GM10266 (cell line): ENCODE data around the gene APOBEC3G.

ENCODE experiments used
- DNase-seq: peaks from one replicate; pipeline ENCODE4 v3.0.0; 2012; ENCODE audit errors: extremely low spot score
- TF ChIP-seq, protein P1 (sequence below): IDR thresholded peaks from 2 replicates; pipeline ENCODE4 v1.5.1; 2012; ENCODE audit warnings: mild to moderate bottlenecking, low read depth; ENCODE audit not compliant: control insufficient read depth, insufficient read depth; ENCODE audit errors: missing control alignments

Gene APOBEC3G

DNA sequence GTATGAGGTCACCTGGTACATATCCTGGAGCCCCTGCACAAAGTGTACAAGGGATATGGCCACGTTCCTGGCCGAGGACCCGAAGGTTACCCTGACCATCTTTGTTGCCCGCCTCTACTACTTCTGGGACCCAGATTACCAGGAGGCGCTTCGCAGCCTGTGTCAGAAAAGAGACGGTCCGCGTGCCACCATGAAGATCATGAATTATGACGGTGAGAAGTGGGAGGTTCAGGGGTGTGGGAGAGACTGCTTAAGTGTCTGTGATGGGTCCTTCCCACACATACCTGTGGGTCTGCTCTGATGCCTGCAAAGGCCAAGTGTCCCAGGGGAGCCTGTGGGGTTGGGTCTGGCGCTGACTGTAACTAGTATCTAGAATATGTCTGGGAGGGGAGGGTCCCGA, 3.9 kb downstream of the APOBEC3G start:
- TF ChIP-seq, protein P1, sequence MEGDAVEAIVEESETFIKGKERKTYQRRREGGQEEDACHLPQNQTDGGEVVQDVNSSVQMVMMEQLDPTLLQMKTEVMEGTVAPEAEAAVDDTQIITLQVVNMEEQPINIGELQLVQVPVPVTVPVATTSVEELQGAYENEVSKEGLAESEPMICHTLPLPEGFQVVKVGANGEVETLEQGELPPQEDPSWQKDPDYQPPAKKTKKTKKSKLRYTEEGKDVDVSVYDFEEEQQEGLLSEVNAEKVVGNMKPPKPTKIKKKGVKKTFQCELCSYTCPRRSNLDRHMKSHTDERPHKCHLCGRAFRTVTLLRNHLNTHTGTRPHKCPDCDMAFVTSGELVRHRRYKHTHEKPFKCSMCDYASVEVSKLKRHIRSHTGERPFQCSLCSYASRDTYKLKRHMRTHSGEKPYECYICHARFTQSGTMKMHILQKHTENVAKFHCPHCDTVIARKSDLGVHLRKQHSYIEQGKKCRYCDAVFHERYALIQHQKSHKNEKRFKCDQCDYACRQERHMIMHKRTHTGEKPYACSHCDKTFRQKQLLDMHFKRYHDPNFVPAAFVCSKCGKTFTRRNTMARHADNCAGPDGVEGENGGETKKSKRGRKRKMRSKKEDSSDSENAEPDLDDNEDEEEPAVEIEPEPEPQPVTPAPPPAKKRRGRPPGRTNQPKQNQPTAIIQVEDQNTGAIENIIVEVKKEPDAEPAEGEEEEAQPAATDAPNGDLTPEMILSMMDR = no peak
- DNase-seq = no peak

DNA sequence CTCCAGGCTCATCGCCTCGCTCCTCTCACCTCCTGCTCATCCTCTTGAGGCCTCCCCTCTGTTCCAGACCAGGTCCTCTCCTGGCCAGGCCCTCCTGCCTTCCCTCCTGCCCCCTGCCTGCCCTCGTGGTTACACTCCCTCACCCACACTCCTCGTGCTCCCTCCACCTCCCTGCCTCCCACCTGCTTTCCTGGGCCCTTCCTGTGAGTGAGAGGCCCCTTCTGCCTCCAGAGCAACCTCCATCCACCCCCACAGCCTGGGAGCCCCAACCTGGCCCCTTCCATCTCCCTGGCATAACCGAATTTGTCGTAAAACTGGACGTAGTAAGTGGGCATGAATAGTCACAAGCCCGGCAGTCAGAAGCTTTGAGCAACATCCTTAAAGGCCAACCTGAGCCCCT, 4.5 kb downstream of the APOBEC3G start:
- DNase-seq = no peak
- TF ChIP-seq, protein P1 = no peak

DNA sequence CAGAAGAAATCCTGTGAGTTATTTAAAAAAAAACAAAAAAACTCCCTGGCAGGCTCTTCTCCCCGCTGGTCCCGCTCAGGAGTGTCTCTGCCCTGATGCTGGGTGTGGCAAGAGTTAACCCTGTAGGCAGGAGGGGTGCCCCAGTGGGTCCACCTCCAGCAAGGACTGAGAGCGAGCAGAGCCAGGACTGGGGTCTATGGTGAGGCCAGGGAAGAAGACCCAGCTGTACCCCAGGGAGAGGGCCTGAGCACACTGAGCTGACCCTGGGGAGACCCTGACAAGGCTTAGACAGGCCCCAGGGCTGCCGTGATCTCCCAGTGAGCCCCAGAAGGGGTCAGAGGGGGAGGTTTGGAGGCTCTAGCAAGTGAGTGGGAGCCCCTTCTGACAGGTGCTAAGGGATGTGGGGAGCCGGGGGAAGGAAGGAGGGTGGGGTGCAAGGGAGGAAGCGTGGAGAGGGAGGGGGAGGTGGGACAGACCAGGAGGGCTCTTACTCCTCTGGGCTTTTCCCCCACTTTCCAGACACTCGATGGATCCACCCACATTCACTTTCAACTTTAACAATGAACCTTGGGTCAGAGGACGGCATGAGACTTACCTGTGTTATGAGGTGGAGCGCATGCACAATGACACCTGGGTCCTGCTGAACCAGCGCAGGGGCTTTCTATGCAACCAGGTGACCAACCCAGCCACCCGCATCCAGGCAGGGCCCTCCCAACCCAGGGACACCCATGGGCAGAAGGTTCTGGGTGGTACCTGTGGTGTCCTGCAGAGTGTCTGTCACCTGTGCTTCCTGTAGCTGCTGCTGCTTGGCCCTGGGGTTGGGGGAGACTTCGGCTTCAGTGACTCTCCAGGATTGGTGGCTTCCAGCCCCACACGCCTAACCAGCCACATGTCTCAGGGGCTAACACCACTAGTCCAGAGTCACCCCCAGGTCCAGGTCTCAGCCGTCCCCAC, 6.4 kb downstream of the APOBEC3G start:
- no peak for DNase-seq

DNA sequence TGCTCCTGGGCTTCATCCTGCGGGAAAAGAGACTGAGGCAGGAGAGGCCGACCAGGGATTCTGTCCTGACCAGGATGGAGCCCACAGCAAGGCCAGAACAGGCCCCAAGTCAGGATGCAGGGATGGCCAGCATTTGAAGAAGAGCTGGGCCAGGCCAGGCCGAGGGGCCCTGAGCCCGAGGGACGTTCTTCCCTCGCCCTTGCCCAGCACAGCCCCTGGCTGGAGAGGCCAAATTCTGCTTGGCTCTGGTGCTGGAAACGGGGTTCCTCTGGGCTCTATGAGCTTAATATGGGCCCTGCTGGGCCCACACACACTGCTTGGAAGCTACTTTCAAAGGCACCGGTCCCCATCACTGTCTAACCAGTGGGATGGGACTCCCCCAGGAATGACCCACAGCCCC, 7.6 kb downstream of the APOBEC3G start:
- TF ChIP-seq, protein P1 = no peak
- DNase-seq = no peak

More for the DNA sequence above, 6.4 kb downstream of the APOBEC3G start:
- TF ChIP-seq, protein P1 = no peak

DNA sequence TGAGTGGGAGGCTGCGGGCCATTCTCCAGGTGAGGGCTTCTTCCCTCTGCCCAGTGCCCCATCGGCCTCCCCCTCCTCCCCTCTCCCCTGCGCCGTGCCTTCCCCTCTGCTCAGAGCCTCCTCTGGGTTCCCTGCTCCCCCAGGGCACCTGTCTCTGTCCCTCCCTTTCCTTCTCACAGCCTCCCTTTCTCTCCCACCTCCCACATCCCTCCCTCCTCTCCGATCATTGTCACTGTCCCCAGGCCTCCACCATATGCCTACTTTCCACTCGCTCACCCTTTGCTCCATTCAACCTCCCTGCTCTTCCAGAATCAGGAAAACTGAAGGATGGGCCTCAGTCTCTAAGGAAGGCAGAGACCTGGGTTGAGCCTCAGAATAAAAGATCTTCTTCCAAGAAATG, 10.0 kb downstream of the APOBEC3G start:
- DNase-seq = no peak
- TF ChIP-seq, protein P1 = no peak

DNA sequence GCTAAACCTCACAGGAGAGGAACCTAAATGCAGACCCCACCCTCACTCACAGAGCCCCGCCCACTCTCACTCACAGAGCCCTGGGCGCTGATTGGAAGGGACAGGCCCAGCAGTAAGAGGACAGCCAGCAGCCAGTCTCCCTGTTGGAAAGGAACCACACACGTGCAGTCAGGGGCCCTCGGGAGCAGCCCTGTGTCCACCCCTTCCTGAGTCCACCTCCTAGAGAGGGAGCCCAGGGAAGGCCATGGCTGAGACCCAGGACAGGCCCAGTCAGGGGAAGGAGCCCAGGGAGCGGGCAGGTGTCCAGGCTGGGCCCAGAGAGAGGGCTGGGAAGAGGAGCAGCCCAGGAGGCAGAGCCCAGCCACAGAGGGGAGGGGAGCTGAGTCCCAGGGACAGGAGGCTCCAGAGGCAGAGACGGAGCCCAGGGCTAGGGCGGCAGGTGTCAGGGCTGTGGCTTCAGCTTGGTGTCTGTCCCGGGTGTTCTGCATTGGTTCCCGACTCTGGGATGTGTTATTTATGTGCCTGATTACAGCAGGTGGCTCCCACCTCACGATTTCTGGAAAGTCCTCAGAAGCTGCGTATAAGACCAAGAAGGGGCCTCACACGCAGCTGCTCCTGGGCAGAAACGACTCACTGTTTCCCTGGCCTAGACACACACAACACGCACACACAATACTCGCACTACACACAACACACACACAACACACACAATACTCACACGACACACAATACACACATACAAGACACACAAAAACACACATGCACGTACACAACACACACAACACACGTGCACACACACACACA, 11.0 kb downstream of the APOBEC3G start:
- DNase-seq = no peak
- TF ChIP-seq, protein P1 = no peak
